Smooth muscle cell (in vitro differentiated cells): Measurements from ENCODE around the gene ABCC3. TPM values are rescaled to one million over a fixed set of nuclear protein-coding genes. Genes with fewer than 3 reads are reported as not detected.

ENCODE experiments used
- DNase-seq: peaks from one replicate; lab custom pipeline; 2025; ENCODE audit not compliant: unreplicated experiment; lab: John Stamatoyannopoulos, UW
- H2AFZ ChIP-seq: fragments of 200-600 bp; sonication (generic); 2 replicates; pipeline ENCODE4 v1.6.0; 2016; ENCODE audit warnings: antibody characterized with exemption, low read depth, mild to moderate bottlenecking
- H3F3A ChIP-seq: fragments of 200-600 bp; sonication (generic); 2 replicates; pipeline ENCODE4 v1.6.0; 2017; ENCODE audit warnings: antibody characterized with exemption, low read depth
- H3K27ac ChIP-seq: fragments of 200-600 bp; sonication (generic); 2 replicates; pipeline ENCODE4 v1.5.1; 2016; ENCODE audit warnings: low read depth, mild to moderate bottlenecking
- H3K27me3 ChIP-seq: fragments of 200-600 bp; sonication (generic); 2 replicates; pipeline ENCODE4 v1.6.1; 2016; ENCODE audit warnings: low read depth, mild to moderate bottlenecking
- H3K36me3 ChIP-seq: fragments of 200-600 bp; sonication (generic); 2 replicates; pipeline ENCODE4 v1.5.1; 2016; ENCODE audit warnings: low read depth
- H3K4me1 ChIP-seq: fragments of 200-600 bp; sonication (generic); 2 replicates; pipeline ENCODE4 v1.5.1; 2016; ENCODE audit warnings: low read depth
- H3K4me2 ChIP-seq: fragments of 200-600 bp; sonication (generic); 2 replicates; pipeline ENCODE4 v1.6.0; 2016; ENCODE audit warnings: mild to moderate bottlenecking
- H3K4me3 ChIP-seq: fragments of 200-600 bp; sonication (generic); 2 replicates; pipeline ENCODE4 v1.5.1; 2016; ENCODE audit warnings: mild to moderate bottlenecking
- H3K79me2 ChIP-seq: fragments of 200-600 bp; sonication (generic); 2 replicates; pipeline ENCODE4 v1.6.0; 2016; ENCODE audit warnings: low read depth, mild to moderate bottlenecking
- H3K9ac ChIP-seq: fragments of 200-600 bp; sonication (generic); 2 replicates; pipeline ENCODE4 v1.6.0; 2016; ENCODE audit warnings: low read depth
- H3K9me3 ChIP-seq: fragments of 200-600 bp; sonication (generic); replicated peaks from 2 replicates; pipeline ENCODE4 v1.5.1; 2016; ENCODE audit warnings: low read depth
- H4K20me1 ChIP-seq: fragments of 200-600 bp; sonication (generic); 2 replicates; pipeline ENCODE4 v1.6.0; 2016; ENCODE audit warnings: low read depth
- CTCF ChIP-seq: fragments of 200-600 bp; sonication (generic); IDR thresholded peaks from 2 replicates; pipeline ENCODE4 v1.5.1; 2017; ENCODE audit warnings: borderline replicate concordance, mild to moderate bottlenecking, antibody characterized with exemption; ENCODE audit not compliant: insufficient read depth, poor library complexity, severe bottlenecking
- WGBS: methylation state at CpG from one replicate; pipeline ENCODE4 v1.1.7; 2016; ENCODE audit warnings: low lambda C conversion rate; 5-methylcytosine and 5-hydroxymethylcytosine counted together
- polyA plus RNA-seq: library from polyadenylated mRNA; unstranded; fragments of >200 nt; fragmentation: Nextera tagmentation; extraction: Ambion mirVana; gene quantifications from 2 replicates; pipeline ENCODE4 v1.2.1, GENCODE V29; 2016
- total RNA-seq: library from RNA; depleted of rRNA; stranded (reverse); fragments of >200 nt; gene quantifications from 2 replicates; pipeline ENCODE4 v1.2.3, GENCODE V29; 2014

The ABCC3 gene
- total and polyA plus RNA-seq, 2 experiments from 2014 or later = 1.3 TPM

- no peaks in the 10 kb centered on the region for H3K36me3 ChIP-seq
- no peak overlapping the region for H3K4me2 ChIP-seq
- no peaks in the 10 kb centered on the region for H3K9me3 ChIP-seq
- H3K27me3 ChIP-seq = no peaks in the 10 kb centered on the region
- H3F3A ChIP-seq = no peaks in the 10 kb centered on the region
- no peak overlapping the region for H3K27ac ChIP-seq
- H3K79me2 ChIP-seq = no peaks in the 10 kb centered on the region
- WGBS = 94% methylated on average over 1 of the region's 1 CpG
- H3K9ac ChIP-seq = no peak overlapping the region
- no peaks in the 10 kb centered on the region for H4K20me1 ChIP-seq
- no peak overlapping the region for H2AFZ ChIP-seq
- peaks cover 24% of the 10 kb centered on the region for H3K4me1 ChIP-seq
- no peak for TF ChIP-seq CTCF
- H3K4me3 ChIP-seq = no peak overlapping the region
- no peak for DNase-seq
Measured at GRCh38 chr17:50685334-50685665, 50.6 kb downstream of the ABCC3 start.

- Histone ChIP-seq H3K27ac (no peak overlapping the region), H3K9me3 (no peaks in the 10 kb centered on the region), H3K27me3 (no peaks in the 10 kb centered on the region), H3F3A (peaks cover 5% of the 10 kb centered on the region), H3K79me2 (no peaks in the 10 kb centered on the region), H3K4me3 (no peak overlapping the region), H3K4me1 (peaks cover 29% of the 10 kb centered on the region), H4K20me1 (no peaks in the 10 kb centered on the region), H3K36me3 (no peaks in the 10 kb centered on the region), H3K4me2 (no peak overlapping the region), H2AFZ (no peak overlapping the region), H3K9ac (no peak overlapping the region)
- 89% methylated on average over 17 of the region's 17 CpGs for WGBS
- no peak for TF ChIP-seq CTCF
- DNase-seq = no peak
Measured at GRCh38 chr17:50685691-50686493, 51.2 kb downstream of the ABCC3 start.

GRCh38 chr17:50686494-50687199 lies 52.0 kb downstream of the ABCC3 start:
- no peak overlapping the region for H2AFZ ChIP-seq
- no peak for DNase-seq
- 26% methylated on average over 14 of the region's 14 CpGs for WGBS

More at GRCh38 chr17:50686494-50687199, 52.0 kb downstream of the ABCC3 start:
- H3K4me3 ChIP-seq = no peak overlapping the region
- no peak for TF ChIP-seq CTCF
- H3K36me3 ChIP-seq = no peaks in the 10 kb centered on the region
- H3K4me1 ChIP-seq = peaks cover 36% of the 10 kb centered on the region
- no peak overlapping the region for H3K9ac ChIP-seq
- no peaks in the 10 kb centered on the region for H3K9me3 ChIP-seq
- H3F3A ChIP-seq = peaks cover 6% of the 10 kb centered on the region
- H3K27ac ChIP-seq = no peak overlapping the region
- H3K79me2 ChIP-seq = no peaks in the 10 kb centered on the region
- H4K20me1 ChIP-seq = no peaks in the 10 kb centered on the region
- no peaks in the 10 kb centered on the region for H3K27me3 ChIP-seq
- peak overlapping the region; percentile 49 for H3K4me2 ChIP-seq
